Gastrocnemius medialis (tissue), 4 donors: ENCODE data around the gene MSI2. TPM values are rescaled to one million over a fixed set of nuclear protein-coding genes. Genes with fewer than 3 reads are reported as not detected.

Experiments
- ATAC-seq, 2 donors: fragments of 150-250 bp; one replicate each; pipeline ENCODE4 v1.9.1; 2016
- DNase-seq, 2 donors: peaks; one replicate each; pipeline ENCODE4 v3.0.0-alpha.2; 2019
- H3K27ac ChIP-seq, 4 donors: fragments of 200-600 bp; sonication (generic); 1 replicate in 1 of 4; 2 replicates in 3 of 4; pipeline ENCODE4 v1.5.1; 2016 to 2018; ENCODE audit warnings: mild to moderate bottlenecking in 2 of 4, moderate library complexity in 1 of 4
- H3K27me3 ChIP-seq, 3 donors: fragments of 200-600 bp; sonication (generic) in 2 of 3; 1 replicate in 1 of 3; 2 replicates in 2 of 3; pipeline versions ENCODE4 v1.5.1 to v1.6.0; 2016 to 2019; ENCODE audit warnings: mild to moderate bottlenecking in 1 of 3, moderate library complexity in 1 of 3
- H3K36me3 ChIP-seq, 2 donors: fragments of 200-600 bp; sonication (generic) in 1 of 2; one replicate each; pipeline ENCODE4 v1.5.1; 2017 to 2018
- H3K4me1 ChIP-seq, 2 donors: fragments of 200-600 bp; sonication (generic) in 1 of 2; one replicate each; pipeline ENCODE4 v1.5.1; 2016 to 2017; ENCODE audit warnings: mild to moderate bottlenecking in 2 of 2
- H3K4me3 ChIP-seq, 4 donors: fragments of 200-600 bp; sonication (generic) in 3 of 4; 1 replicate in 1 of 4; 2 replicates in 3 of 4; pipeline ENCODE4 v1.5.1; 2016 to 2019; ENCODE audit warnings: mild to moderate bottlenecking in 2 of 4
- H3K9me3 ChIP-seq, 3 donors: fragments of 200-600 bp; sonication (generic) in 2 of 3; 1 replicate in 1 of 3; 2 replicates in 2 of 3; pipeline ENCODE4 v1.5.1; 2016 to 2019
- POLR2A ChIP-seq, 2 donors: fragments of 450-650 bp; IDR thresholded peaks; one replicate each; pipeline ENCODE4 v1.6.1; 2017; ENCODE audit warnings: antibody characterized with exemption in 2 of 2, mild to moderate bottlenecking in 2 of 2, moderate library complexity in 2 of 2
- in situ Hi-C, 4 donors: fragments of 200-750 bp; cut with MboI; loops; one replicate each; pipeline versions ENCODE4 v1.15.0 to v1.8.0; 2017; ENCODE audit warnings: low sequenced_read_pairs in 4 of 4
- intact Hi-C: fragments of 100-400 bp; cut with DNase I; formaldehyde crosslinking; loops from one replicate; pipeline ENCODE4 v1.15.1; 2023; ENCODE audit warnings: low total_unique reads
- total RNA-seq, 4 donors: library from RNA; depleted of rRNA; stranded (reverse); fragments of >200 nt; gene quantifications; one replicate each; pipeline versions ENCODE4 v1.1.0 to v1.2.3, GENCODE V29; 2016
- TF ChIP-seq, protein P1 (sequence below), 5 experiments: fragments of 450-650 bp in 3 of 5; fragments of 200-600 bp in 2 of 5; sonication (generic) in 2 of 5; IDR thresholded peaks in 4 of 5; conservative IDR thresholded peaks in 1 of 5; 1 replicate in 4 of 5; 2 replicates in 1 of 5; pipeline ENCODE4 v1.5.1; 2016 to 2019; ENCODE audit warnings: antibody characterized with exemption in 5 of 5, mild to moderate bottlenecking in 3 of 5, moderate library complexity in 3 of 5

Gene MSI2
- total RNA-seq, 4 donors from 2014 or later: 33.1 to 66.2 (median 48.5) TPM

DNA sequence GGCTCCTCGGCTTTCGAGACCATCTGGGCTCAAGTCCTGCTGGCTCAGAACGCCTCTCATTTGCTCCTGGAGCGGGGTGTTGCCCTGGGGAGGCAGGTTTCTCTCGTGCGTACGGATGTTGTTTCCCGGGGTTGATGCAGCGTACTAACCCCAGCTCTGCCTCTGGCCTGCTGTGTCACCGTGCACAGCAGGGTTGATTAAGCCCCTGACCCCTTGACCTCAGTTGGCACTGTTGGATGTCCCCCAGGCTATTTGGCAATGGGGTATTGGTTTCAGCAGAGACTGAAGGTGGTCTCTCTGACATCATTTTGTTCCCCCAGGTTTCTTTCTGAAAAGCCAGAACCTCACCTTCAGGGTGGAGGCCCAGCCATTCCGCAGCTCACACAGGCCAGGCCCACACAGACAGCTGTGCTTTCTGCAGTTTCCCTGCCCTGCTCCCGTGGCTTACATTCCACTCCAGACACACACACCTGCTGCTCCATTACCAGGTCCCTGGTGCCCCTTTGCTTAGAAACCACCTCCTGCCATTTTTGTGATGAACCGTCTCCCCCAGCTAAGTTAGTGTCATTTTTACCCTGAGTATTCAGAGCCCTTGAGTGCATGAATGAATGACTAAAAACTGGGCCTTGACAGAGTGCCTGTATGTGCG, 255.3 kb downstream of the MSI2 start:
- in situ Hi-C loops: no loop called here
- Histone ChIP-seq H3K9me3 (no peaks in the 10 kb centered on the region), H3K27ac (no peak overlapping the region)

GRCh38 chr17:57512258-57512657, 255.9 kb downstream of the MSI2 start:
- H3K4me1 ChIP-seq: peaks cover under 1 to 3% of the 10 kb centered on the region in 2 donors
- in situ Hi-C loops (no loop called here), intact Hi-C loops (no loop called here)
- no peak overlapping the region for H3K27ac ChIP-seq
- ATAC-seq: no peak
- H3K9me3 ChIP-seq: no peaks in the 10 kb centered on the region
- no peaks in the 10 kb centered on the region for H3K36me3 ChIP-seq
- TF ChIP-seq, protein P1, sequence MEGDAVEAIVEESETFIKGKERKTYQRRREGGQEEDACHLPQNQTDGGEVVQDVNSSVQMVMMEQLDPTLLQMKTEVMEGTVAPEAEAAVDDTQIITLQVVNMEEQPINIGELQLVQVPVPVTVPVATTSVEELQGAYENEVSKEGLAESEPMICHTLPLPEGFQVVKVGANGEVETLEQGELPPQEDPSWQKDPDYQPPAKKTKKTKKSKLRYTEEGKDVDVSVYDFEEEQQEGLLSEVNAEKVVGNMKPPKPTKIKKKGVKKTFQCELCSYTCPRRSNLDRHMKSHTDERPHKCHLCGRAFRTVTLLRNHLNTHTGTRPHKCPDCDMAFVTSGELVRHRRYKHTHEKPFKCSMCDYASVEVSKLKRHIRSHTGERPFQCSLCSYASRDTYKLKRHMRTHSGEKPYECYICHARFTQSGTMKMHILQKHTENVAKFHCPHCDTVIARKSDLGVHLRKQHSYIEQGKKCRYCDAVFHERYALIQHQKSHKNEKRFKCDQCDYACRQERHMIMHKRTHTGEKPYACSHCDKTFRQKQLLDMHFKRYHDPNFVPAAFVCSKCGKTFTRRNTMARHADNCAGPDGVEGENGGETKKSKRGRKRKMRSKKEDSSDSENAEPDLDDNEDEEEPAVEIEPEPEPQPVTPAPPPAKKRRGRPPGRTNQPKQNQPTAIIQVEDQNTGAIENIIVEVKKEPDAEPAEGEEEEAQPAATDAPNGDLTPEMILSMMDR (IDR thresholded peaks at IDR 0.05 in 4 of 5, conservative IDR thresholded peaks at IDR 0.05 in 1 of 5): no peak
- TF ChIP-seq POLR2A (IDR thresholded peaks at IDR 0.05): no peak
- no peaks in the 10 kb centered on the region for H3K27me3 ChIP-seq
- DNase-seq: no peak
- no peak overlapping the region for H3K4me3 ChIP-seq

More for the DNA sequence above, 255.3 kb downstream of the MSI2 start:
- Histone ChIP-seq H3K36me3 (no peaks in the 10 kb centered on the region), H3K27me3 (no peaks in the 10 kb centered on the region), H3K4me3 (no peak overlapping the region), H3K4me1 (no peaks in the 10 kb centered on the region)
- no peak for ATAC-seq
- no peak for TF ChIP-seq POLR2A (IDR thresholded peaks at IDR 0.05)
- TF ChIP-seq, protein P1 (IDR thresholded peaks at IDR 0.05 in 4 of 5, conservative IDR thresholded peaks at IDR 0.05 in 1 of 5): no peak
- no peak for DNase-seq
- intact Hi-C loops: no loop called here

DNA sequence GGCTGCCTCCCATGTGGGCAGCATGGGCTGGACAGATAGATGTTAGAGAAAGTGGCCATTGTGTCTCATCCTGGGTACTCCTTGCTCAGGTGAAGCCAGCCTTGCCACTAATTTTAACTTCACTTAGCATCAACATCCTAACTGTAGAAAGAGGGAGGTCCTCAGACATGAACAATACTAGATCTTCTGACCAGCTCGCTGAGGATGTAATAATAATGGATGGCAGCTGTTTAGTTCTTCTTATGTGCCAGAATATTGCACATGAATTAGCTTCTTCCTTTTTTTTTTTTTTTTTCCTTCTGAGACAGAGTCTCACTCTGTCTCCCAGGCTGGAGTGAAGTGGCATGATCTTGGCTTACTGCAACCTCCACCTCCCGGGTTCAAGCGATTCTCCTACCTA, 256.4 kb downstream of the MSI2 start:
- Histone ChIP-seq H3K4me3 (no peak overlapping the region), H3K27ac (no peak overlapping the region), H3K27me3 (no peaks in the 10 kb centered on the region), H3K9me3 (no peaks in the 10 kb centered on the region), H3K36me3 (no peaks in the 10 kb centered on the region), H3K4me1 (peaks cover 5 to 7% of the 10 kb centered on the region in 2 donors)
- intact Hi-C loops: no loop called here
- TF ChIP-seq, protein P1 (IDR thresholded peaks at IDR 0.05 in 4 of 5, conservative IDR thresholded peaks at IDR 0.05 in 1 of 5): no peak
- no peak for TF ChIP-seq POLR2A (IDR thresholded peaks at IDR 0.05)
- no peak for ATAC-seq
- in situ Hi-C loops: no loop called here
- no peak for DNase-seq

- TF ChIP-seq, protein P1 (IDR thresholded peaks at IDR 0.05 in 4 of 5, conservative IDR thresholded peaks at IDR 0.05 in 1 of 5): no peak
- no peak for TF ChIP-seq POLR2A (IDR thresholded peaks at IDR 0.05)
Measured at GRCh38 chr17:57513569-57513968, 257.2 kb downstream of the MSI2 start.

GRCh38 chr17:57514614-57515013, 258.3 kb downstream of the MSI2 start:
- Histone ChIP-seq H3K9me3 (no peaks in the 10 kb centered on the region), H3K4me1 (peaks cover 18 to 24% of the 10 kb centered on the region in 2 donors), H3K36me3 (no peaks in the 10 kb centered on the region), H3K4me3 (no peak overlapping the region), H3K27ac (no peak overlapping the region), H3K27me3 (no peaks in the 10 kb centered on the region)
- DNase-seq (no peak), ATAC-seq (no peak)
- in situ Hi-C loops (no loop called here), intact Hi-C loops (no loop called here)
- TF ChIP-seq, protein P1 (IDR thresholded peaks at IDR 0.05 in 4 of 5, conservative IDR thresholded peaks at IDR 0.05 in 1 of 5): no peak
- no peak for TF ChIP-seq POLR2A (IDR thresholded peaks at IDR 0.05)

More at GRCh38 chr17:57513569-57513968, 257.2 kb downstream of the MSI2 start:
- H3K4me3 ChIP-seq: no peak overlapping the region
- ATAC-seq (no peak), DNase-seq (no peak)
- H3K27ac ChIP-seq: no peak overlapping the region
- no peaks in the 10 kb centered on the region for H3K36me3 ChIP-seq
- H3K27me3 ChIP-seq: no peaks in the 10 kb centered on the region
- peaks cover 13 to 16% of the 10 kb centered on the region in 2 donors for H3K4me1 ChIP-seq
- H3K9me3 ChIP-seq: no peaks in the 10 kb centered on the region
- intact Hi-C loops (no loop called here), in situ Hi-C loops (no loop called here)
